NT2/D1 (cell line): ENCODE measurements around the gene FBXL17.

Source experiments
- YY1 ChIP-seq: IDR thresholded peaks from 2 replicates; pipeline ENCODE4 v1.6.1; 2011; ENCODE audit not compliant: insufficient read length, insufficient read depth
- ZNF274 ChIP-seq: IDR thresholded peaks from 2 replicates; pipeline ENCODE4 v1.6.1; 2011; ENCODE audit warnings: mild to moderate bottlenecking, low read depth, low read length

- TF ChIP-seq YY1 (no peak), ZNF274 (no peak)
These were observed 287.1 kb downstream of the FBXL17 start for GRCh38 chr5:108094800-108095199.
